Nephron (organoid): Measurements from ENCODE around the gene LIMK1.

ENCODE experiments used
- H3K27ac Mint-ChIP-seq, 3 experiments: 2 replicates each; pipeline ENCODE4 v1.8.0; 2020; ENCODE audit warnings: mixed read lengths in 3 of 3, mild to moderate bottlenecking in 2 of 3, moderate library complexity in 1 of 3
- H3K27me3 Mint-ChIP-seq: 2 replicates; pipeline ENCODE4 v1.8.0; 2021; ENCODE audit warnings: low read depth, mild to moderate bottlenecking, moderate library complexity, mixed read lengths
- H3K36me3 Mint-ChIP-seq: 2 replicates; pipeline ENCODE4 v1.8.0; 2020; ENCODE audit warnings: low read depth, mixed read lengths
- H3K4me1 Mint-ChIP-seq: 2 replicates; pipeline ENCODE4 v1.8.0; 2020; ENCODE audit warnings: mixed read lengths
- H3K4me3 Mint-ChIP-seq, 3 experiments: 2 replicates each; pipeline ENCODE4 v1.8.0; 2020; ENCODE audit warnings: mild to moderate bottlenecking in 3 of 3, mixed read lengths in 3 of 3, moderate library complexity in 2 of 3
- H3K9me3 Mint-ChIP-seq: 2 replicates; pipeline ENCODE4 v1.8.0; 2020; ENCODE audit warnings: mixed read lengths
- CTCF ChIP-seq, 3 experiments: fragments of 200-600 bp; sonication (generic); IDR thresholded peaks; one replicate each; pipeline ENCODE4 v1.5.0; 2021; ENCODE audit warnings: antibody characterized with exemption in 3 of 3; ENCODE audit not compliant: unreplicated experiment in 3 of 3

The LIMK1 gene

GRCh38 chr7:74063646-74064045 is 20.0 kb upstream of the LIMK1 start:
- Mint-ChIP-seq H3K36me3 (no peaks in the 10 kb centered on the region), H3K4me3 (no peak overlapping the region), H3K4me1 (no peaks in the 10 kb centered on the region), H3K9me3 (no peaks in the 10 kb centered on the region), H3K27me3 (peaks cover 6% of the 10 kb centered on the region), H3K27ac (no peak overlapping the region)
- no peak for TF ChIP-seq CTCF (IDR thresholded peaks at IDR 0.05; ENCODE audit: unreplicated experiment in 3 of 3)

GRCh38 chr7:74064696-74065095 is 18.9 kb upstream of the LIMK1 start:
- Mint-ChIP-seq H3K4me1 (no peaks in the 10 kb centered on the region), H3K9me3 (no peaks in the 10 kb centered on the region), H3K36me3 (no peaks in the 10 kb centered on the region), H3K27ac (no peak overlapping the region), H3K27me3 (peaks cover 6% of the 10 kb centered on the region), H3K4me3 (no peak overlapping the region)
- no peak for TF ChIP-seq CTCF (IDR thresholded peaks at IDR 0.05; ENCODE audit: unreplicated experiment in 3 of 3)

- no peaks in the 10 kb centered on the region for H3K36me3 Mint-ChIP-seq
- no peaks in the 10 kb centered on the region for H3K9me3 Mint-ChIP-seq
- TF ChIP-seq CTCF (IDR thresholded peaks at IDR 0.05; ENCODE audit: unreplicated experiment in 3 of 3) = no peak
- H3K4me3 Mint-ChIP-seq = no peak overlapping the region
- no peak overlapping the region for H3K27ac Mint-ChIP-seq
- no peaks in the 10 kb centered on the region for H3K4me1 Mint-ChIP-seq
- peaks cover 12% of the 10 kb centered on the region for H3K27me3 Mint-ChIP-seq
Measured at GRCh38 chr7:74066626-74067025, 17.0 kb upstream of the LIMK1 start.

GRCh38 chr7:74068378-74069085 is 15.1 kb upstream of the LIMK1 start:
- Mint-ChIP-seq H3K27me3 (peaks cover 12% of the 10 kb centered on the region), H3K9me3 (no peaks in the 10 kb centered on the region), H3K27ac (no peak overlapping the region), H3K4me1 (no peaks in the 10 kb centered on the region), H3K4me3 (no peak overlapping the region), H3K36me3 (no peaks in the 10 kb centered on the region)
- TF ChIP-seq CTCF (IDR thresholded peaks at IDR 0.05; ENCODE audit: unreplicated experiment in 3 of 3) = no peak

GRCh38 chr7:74069086-74069541 is 14.5 kb upstream of the LIMK1 start:
- H3K36me3 Mint-ChIP-seq = no peaks in the 10 kb centered on the region
- no peak overlapping the region for H3K4me3 Mint-ChIP-seq
- H3K27me3 Mint-ChIP-seq = peaks cover 12% of the 10 kb centered on the region
- no peak overlapping the region for H3K27ac Mint-ChIP-seq
- H3K4me1 Mint-ChIP-seq = no peaks in the 10 kb centered on the region
- no peaks in the 10 kb centered on the region for H3K9me3 Mint-ChIP-seq
- TF ChIP-seq CTCF (IDR thresholded peaks at IDR 0.05; ENCODE audit: unreplicated experiment in 3 of 3) = no peak
